HG03196 (cell line): Measurements from ENCODE around the gene BCL3.
"Not testable (repeated sequence)": the region's sequence is repeated elsewhere in the genome, so short reads cannot be mapped to it uniquely, and the experiment has no call there.

Experiments
- ATAC-seq: cut with Tn5 transposase; IDR thresholded peaks from one replicate; pipeline ENCODE4 v1.9.1; 2021; ENCODE audit not compliant: unreplicated experiment

Gene BCL3, protein sequence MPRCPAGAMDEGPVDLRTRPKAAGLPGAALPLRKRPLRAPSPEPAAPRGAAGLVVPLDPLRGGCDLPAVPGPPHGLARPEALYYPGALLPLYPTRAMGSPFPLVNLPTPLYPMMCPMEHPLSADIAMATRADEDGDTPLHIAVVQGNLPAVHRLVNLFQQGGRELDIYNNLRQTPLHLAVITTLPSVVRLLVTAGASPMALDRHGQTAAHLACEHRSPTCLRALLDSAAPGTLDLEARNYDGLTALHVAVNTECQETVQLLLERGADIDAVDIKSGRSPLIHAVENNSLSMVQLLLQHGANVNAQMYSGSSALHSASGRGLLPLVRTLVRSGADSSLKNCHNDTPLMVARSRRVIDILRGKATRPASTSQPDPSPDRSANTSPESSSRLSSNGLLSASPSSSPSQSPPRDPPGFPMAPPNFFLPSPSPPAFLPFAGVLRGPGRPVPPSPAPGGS

DNA sequence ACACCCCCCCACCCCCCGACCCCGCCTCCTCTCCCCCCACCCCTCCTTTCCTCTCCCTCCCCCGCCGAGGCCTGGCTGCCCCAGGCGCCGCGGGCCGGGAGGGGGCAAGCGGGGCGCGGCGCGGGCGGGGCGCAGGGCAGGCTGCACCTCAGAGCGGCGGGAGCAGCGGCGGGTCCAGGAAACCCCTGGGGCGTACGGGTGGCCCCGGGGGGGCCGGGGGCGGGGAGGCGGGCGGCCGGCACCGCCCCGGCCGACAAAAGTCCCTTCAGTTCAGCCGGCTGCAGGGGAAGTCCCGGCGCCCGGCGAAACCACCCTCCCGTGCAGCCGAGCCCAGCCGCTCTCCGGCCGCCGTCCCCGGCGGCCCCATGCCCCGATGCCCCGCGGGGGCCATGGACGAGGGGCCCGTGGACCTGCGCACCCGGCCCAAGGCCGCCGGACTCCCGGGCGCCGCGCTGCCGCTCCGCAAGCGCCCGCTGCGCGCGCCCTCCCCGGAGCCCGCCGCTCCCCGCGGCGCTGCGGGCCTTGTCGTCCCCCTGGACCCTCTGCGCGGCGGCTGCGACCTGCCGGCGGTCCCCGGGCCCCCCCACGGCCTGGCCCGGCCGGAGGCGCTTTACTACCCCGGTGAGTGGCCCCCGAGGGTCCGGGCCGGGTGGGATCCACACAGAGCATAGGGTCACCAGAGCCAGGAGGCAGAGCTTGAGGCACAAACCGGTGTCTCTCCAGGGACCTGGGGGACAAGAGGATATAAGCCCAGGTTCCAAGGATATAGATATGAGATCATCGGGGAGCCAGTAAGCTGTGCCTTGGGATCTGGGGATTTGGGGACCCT lies at the start of gene BCL3:
BCL3 (plus strand) TSS at position 283 of the 829 bp plus-strand sequence; CDS start at position 366, 83 bp downstream.
- ATAC-seq = peak; percentile 30

DNA sequence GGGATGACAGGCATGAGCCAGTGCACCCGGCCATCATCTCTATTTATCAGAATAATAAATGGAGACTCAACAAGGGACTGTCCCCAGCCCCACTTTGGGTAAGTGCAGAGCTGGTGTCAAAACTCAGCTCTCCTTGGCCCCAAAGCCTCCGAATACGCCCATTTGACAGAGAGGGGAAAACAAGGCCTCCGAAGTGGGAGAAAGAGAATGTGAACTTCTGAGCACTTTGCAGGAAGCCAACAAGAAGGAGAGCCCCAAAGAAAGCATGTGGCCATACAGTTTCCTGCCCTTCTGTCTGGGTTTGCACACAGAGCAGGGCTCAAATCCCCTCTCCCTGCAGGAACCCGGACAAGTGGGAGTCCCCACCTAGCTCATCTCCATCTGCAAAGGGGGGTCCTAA lies 48.0 kb upstream of the BCL3 start:
- no peak for ATAC-seq

DNA sequence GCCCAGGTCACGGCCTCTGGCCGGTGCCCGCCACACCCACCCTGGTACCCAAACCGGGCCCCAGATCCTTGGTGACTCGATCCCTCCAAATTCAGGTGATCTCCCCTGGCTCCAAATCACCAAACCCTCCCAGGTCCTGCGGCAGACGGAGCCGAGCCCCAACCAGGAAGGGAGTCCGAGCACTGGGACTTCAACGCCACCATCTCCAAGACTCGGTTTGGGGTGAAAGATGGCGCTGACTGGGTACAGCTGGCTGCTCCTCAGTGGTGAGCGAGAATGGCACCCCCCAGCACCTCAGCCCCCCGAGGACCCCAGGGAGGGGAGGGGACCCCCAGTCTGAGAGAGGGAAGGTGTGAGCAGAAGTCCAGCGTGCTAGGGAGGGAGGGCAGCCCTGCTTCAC lies 47.3 kb upstream of the BCL3 start:
- ATAC-seq = no peak

DNA sequence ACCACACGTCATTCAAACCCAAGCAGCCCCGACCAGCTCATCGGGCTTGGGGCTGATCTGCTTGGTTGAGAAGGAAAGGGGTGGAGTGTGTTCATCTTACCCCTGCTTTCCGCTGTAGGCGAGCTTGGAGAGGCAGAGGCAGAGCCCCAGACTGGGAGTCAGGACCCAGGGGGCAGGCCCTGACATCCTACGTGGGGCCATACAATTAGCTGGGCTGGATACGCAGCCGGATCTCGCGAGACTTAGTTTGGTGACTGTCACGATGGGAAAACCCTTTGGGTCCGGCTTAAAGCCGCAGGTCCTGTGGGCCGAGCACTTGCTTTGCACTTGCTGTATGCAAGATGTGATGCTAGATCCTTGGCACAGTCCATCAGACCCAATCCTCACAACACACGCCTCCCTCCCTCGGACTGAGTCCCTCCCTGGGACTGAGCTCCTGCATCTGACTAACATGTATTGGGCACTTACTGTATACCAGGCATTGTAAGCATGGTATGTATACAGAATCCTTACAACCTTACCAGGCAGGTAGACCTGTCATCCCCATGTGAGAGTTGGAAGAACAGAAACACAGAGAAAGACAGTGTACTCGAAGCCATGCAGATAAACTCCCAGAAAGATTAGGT lies 45.8 kb upstream of the BCL3 start:
- no peak for ATAC-seq

DNA sequence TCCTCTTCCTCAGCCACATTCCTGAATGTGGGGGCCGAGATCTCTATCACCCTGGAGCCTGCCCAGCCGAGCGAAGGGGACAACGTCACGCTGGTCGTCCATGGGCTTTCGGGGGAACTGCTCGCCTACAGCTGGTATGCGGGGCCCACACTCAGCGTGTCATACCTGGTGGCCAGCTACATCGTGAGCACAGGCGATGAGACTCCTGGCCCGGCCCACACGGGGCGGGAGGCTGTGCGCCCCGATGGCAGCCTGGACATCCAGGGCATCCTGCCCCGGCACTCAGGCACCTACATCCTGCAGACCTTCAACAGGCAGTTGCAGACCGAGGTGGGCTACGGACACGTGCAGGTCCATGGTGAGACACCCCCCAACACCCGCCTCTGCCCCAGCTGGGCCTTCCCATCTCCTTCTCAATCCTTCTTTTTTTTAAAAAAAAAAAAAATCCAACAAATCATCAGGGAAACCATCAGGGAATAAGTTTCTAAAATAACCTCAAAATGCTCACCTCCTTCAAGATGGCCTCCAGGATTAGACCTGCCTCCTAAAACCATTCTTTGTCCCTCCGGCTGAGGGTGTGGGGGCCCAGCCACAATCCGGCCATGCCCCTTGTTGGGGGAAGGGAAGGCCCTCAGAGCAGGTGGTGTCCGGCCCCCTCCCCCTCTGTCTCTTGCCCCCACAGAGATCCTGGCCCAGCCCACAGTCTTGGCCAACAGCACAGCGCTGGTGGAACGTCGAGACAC lies 45.0 kb upstream of the BCL3 start:
- ATAC-seq = no peak

DNA sequence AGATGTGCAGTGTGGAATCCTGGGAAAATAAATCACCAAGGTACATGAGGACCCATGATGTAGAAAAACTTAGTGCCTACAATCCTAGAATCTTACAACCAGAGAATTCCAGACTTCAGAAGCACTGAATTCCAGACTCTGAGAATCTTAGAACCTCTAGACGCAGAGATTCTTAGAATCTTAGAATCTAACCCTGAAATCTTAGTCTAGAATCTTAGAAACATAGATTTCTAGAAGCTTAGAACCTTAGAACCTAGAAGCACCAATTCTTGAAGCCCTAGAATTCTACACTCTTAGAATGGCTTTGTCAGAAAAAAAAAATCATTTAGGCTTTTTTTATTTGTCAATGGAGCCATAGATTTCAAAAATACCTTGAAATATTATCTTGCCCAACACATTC lies 43.5 kb upstream of the BCL3 start:
- no peak for ATAC-seq

DNA sequence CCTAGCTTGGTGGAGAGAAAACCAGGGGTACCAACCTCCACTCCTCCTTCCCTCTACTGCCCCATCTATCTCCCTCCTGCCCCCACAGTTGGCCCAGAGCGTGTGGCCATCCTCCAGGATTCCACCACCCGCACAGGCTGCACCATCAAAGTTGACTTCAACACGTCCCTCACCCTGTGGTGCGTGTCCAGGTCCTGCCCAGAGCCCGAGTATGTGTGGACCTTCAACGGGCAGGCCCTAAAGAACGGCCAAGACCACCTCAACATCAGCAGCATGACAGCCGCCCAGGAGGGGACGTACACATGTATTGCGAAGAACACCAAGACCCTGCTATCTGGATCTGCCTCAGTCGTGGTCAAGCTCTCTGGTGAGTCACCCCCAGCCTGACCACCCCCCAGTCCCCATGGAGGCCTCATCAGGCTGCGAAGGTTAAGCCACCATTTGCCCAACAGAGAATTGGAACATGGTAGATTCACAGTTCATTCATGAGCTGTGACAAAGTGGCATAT lies 43.0 kb upstream of the BCL3 start:
- no peak for ATAC-seq

DNA sequence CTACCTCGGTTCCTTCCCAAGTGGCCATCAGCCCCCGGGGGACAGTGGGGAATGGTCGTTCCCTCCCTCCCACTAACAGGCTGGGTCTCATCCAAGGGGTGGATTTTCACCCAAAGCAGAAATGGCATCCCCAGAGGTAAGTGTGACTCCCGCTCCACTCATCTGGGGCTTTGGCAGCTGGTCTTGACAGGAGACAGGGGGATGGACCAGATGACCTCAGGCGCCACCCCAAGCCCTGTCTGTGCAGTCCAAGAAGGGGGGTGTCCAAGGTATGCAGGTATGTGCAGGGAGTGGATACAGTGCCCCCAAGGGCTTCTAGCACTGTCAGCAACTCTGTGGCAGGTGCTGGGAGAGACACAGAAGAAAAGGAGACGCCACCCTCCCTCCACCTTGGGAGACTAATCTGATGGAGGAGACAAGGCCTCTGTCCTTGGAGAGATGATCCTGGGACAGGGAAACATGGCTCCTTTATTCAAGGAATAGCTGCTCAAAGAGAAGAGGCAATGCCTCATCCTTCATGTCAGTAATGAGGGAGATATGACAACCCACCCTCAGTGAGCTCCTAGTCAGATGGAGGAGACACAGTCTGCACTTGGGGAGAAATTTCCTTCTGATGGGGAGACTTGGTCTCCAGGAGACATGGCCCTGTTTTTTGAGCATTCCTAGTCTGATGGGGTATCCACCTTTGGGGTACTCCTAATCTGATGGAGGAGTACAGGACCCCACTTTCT lies 41.8 kb upstream of the BCL3 start:
- ATAC-seq = no peak

DNA sequence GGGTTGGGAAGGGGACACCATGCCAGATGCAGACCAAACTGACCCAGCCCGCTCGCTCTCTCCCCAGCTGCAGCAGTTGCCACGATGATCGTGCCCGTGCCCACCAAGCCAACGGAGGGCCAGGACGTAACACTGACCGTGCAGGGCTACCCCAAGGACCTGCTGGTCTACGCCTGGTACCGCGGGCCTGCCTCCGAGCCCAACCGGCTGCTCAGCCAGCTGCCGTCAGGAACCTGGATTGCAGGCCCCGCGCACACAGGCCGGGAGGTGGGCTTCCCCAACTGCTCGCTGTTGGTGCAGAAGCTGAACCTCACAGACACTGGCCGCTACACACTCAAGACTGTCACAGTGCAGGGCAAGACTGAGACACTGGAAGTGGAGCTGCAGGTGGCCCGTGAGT lies 40.7 kb upstream of the BCL3 start:
- ATAC-seq = no peak

DNA sequence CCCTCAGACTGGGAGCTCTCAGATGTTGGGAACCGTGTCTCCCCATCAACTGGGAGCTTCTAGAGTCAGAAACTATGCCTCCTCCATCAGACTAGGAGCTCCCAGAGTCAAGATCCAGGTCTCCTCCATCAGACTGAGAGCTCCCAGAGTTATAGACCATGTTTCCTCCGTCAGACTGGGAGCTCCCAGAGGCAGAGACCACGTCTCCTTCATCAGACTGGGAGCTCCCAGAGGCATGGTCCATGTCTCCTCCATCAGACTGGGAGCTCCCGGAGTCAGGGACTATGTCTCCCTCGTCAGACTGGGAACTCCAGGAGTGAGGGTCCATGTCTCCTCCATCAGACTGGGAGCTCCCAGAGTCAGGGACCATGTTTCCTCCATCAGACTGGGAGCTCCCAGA lies 39.6 kb upstream of the BCL3 start:
- ATAC-seq = no peak

DNA sequence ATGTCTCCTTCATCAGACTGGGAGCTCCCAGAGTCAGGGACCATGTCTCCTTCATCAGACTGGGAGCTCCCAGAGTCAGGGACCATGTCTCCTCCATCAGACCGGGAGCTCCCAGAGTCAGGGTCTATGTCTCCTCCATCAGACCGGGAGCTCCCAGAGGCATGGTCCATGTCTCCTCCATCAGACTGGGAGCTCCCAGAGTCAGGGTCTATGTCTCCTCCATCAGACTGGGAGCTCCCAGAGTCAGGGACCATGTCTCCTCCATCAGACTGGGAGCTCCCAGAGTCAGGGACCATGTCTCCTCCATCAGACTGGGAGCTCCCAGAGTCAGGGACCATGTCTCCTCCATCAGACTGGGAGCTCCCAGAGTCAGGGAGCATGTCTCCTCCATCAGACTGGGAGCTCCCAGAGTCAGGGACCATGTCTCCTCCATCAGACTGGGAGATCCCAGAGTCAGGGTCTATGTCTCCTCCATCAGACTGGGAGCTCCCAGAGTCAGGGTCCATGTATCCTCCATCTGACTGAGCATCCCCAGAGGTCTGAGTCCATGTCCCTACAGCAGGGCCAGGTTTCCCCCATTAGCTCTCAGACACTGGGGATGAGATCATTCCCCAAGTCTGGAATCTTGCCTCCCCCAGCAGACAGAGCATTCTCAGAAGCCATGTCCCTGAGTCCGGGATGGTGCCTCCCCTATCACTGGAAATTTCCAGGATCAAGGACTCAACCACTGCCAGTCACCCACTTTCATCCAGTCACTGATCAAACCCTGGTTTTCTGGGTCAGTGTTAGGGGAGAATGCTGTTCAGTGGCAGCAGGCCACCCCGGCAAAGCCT lies 38.9 kb upstream of the BCL3 start:
- ATAC-seq = not testable (repeated sequence)

DNA sequence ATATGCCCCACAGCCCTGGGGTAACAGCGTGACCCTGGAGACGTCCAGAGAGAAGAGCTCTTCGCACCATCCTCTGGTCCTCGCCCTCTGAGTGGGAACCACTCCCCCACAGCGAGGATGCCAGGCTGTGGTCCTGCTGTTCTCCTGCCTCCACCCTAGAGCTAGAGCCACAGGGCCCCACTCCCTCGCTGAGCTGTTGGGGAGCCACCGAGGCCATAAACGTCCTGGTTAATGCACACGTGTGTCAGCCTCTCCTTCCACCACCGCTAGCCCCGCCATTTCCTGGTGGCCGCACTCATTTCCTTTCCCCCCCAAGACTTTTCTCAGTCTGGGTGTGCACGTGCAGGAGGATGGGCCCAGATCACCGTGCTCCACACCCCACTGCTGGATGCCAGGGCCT lies 38.0 kb upstream of the BCL3 start:
- ATAC-seq = no peak

DNA sequence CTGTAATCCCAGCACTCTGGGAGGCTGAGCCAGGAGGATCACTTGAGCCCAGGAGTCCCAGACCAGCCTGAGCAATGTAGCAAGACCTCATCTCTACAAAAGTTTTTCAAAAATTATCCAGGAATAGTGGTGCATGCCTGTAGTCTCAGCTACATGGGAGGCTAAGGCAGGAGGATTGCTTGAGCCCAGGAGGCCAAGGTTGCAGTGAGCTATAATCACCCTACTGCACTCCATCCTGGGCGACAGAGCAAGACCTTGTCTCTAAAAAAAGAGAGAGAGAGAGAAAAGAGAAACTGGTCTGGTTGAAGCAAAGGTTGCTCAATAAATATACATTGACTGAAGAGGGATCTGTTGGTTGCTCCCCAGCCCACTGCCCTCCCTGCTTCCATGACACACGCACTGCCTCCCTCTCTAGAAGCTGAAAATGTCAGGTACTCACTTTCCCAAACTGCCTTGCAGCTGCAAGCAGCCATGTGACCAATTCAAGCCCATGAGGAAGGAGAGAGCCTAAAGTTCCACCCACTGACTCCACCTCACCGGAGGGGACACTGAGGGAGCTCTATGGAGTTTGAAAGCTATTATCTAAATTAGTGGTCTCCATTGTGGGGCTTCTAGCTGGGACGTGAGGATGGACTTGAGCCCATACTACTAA lies 35.5 kb upstream of the BCL3 start:
- ATAC-seq = no peak

DNA sequence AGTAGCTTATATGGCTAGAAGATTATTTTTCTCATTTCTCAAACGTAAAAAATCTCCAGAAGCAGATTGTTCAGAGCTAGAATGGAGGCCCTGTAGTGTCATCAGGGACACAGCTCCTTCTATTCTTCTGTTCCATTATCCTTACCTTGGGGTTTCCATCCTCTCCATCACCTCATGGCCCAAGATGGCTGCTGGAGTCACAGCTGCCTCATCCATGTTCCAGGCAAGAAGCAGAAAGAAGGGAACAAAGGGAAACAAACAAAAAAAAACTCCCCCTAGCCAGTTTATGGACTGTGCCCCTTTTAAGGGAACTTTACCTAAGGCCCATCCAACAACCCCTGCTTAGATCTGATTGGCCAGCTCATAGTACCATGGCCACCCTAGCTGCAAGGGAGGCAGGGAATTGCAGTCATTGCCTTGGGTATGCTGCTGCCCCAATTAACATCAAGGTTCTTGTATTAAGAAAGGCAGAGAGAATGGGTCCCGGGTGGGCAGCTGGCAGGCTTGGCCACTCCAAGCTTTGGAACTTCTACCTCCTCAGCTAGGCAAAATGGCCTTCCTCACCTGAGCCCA lies 33.8 kb upstream of the BCL3 start:
- no peak for ATAC-seq

DNA sequence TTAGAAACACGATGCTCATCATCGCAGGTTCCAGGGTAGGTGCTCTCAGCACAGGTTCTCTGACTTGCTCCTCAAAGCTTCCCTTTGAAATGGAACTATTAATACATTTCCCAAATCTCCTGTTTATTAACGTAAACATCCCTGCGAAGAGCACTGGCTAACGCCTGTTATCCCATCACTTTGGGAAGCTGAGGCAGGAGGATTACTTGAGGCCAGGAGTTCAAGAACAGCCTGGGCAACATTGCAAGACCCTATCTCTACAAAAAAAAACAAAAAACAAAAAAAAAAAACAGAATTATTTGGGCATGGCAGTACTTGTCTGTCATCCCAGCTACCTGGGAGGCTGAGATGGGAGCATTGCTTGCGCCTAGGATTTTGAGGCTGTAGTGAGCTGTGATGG lies 30.9 kb upstream of the BCL3 start:
- ATAC-seq = no peak

DNA sequence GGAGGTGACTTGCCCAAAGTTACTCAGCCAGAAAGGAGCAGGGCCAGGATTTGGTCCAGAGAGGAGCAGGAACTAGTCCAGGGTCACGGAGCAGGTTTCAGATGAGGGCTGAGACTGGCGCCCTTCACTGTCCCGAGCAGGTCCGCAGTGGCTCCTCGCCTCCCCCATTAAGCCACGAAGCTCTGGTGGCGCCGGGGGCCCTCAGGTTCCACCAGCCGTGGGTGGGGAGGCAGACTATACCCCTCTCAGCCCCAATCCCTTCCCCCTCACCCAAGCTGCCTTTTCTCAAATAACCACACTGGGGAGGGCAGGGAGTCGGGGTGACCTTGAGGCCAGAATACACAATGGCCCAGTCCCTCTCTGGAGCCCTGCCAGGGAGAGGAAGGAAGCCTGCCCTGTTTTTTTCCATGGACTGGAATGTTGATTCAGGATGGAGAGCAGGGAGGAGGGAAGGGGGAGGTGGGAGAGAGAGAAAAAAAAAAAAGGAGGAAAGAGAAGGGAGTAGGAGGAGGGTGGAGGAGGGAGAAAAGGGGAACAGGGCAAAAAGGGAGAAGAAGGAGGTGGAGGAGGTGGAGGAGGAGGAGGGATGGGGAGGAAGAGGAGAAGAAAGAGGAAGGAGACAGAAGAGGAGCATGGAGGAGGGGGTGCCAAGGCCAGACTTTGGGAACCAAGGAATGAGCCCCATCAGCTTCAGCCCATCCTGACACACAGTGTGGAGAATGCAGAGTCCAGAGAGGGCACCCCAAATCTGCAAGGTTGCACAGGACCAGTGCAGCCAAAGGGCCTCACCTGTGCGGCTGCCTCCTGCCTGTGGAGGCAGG lies 29.9 kb upstream of the BCL3 start:
- ATAC-seq = no peak

DNA sequence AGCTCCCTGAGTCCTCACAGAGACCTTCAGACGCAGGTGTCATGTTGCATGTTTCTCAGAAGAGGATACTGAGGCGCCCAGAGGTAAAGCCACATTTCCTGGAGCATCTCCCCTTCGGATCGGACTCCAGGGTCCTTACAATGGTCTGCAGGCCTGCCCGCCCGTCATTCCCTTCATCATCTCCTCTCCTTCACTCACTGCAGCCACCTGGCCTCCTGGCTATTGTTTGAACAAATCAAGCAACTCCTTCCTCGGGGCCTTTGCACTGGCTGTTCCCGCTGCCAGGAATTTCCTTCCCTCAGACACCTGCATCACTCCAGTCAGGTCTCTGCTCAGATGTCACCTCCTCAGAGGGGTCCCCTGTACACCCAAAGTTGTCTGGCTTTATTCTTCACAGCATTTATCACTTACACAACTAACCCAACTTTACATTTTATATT lies 29.2 kb upstream of the BCL3 start:
- ATAC-seq = no peak
